ENCODE measurements around the gene DPP9. TPM values are rescaled to one million over a fixed set of nuclear protein-coding genes. Genes with fewer than 3 reads are reported as not detected.

Gene DPP9
- total RNA-seq, 3 donors from 2014 or later: 67.8 to 89.3 (median 74.0) TPM

- H3K36me3 ChIP-seq (ENCODE audit: low read depth): no peaks in the 10 kb centered on the region
- intact Hi-C loops (cut with DNase I, micrococcal nuclease): no loop called here
- peaks cover 14% of the 10 kb centered on the region for H3K4me1 ChIP-seq (ENCODE audit: low read depth)
- no peak for TF ChIP-seq CTCF (IDR thresholded peaks at IDR 0.05)
- no peak overlapping the region for H3K4me3 ChIP-seq
- ATAC-seq: no peak
- DNase-seq: no peak
- H3K9me3 ChIP-seq: no peaks in the 10 kb centered on the region
Measured at GRCh38 chr19:4763021-4763420, 39.4 kb upstream of the DPP9 start.

GRCh38 chr19:4760285-4760650 lies 36.6 kb upstream of the DPP9 start:
- intact Hi-C loops (cut with DNase I, micrococcal nuclease): no loop called here
- Histone ChIP-seq H3K9me3 (no peaks in the 10 kb centered on the region), H3K36me3 (ENCODE audit: low read depth) (no peaks in the 10 kb centered on the region), H3K4me1 (ENCODE audit: low read depth) (peaks cover 14% of the 10 kb centered on the region), H3K4me3 (no peak overlapping the region)
- ATAC-seq: no peak
- no peak for TF ChIP-seq CTCF (IDR thresholded peaks at IDR 0.05)
- DNase-seq: no peak

DNA sequence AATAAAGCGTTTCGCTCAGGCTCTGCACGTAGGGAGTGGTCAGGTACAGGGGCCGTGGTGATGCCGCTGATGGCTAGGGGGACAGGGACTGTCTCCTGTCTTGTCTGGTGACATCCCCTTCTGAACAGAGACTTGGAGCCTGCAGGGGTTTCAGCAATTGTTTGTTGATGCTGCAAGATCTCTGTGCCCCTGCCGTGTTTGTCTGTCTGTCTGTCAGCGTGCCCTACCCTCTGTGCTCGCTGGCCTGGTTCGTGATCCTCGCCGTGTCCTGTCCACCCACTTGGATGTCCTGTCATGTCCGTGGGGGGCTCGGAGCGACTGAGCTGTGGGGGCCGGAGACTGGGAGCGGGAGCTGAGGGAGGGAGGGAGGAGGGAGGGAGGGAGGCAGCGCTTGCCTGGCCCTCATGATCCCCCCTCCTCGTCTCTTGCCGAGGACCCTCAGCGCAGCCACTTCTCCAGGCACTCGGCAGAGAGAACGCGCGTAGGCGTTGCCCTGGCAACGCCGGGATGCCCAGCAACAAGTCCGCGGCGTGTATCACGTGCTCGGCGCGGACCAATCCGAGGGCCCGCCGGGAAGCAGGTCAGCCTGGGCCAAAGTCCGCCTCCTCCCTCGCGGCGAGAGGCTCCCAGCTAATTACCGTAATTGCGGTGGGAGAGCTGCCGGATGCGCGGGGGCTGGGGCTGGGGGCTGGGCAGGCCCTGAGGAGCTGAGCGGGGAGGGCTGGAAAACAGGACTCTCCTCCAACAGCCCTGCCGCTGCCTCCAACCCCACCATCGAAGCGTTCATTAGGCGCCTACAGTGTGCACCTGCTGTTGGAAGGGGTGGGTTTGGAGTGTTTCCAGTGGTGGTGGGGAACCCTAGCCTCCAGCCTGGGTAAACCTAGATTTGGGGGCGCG lies 36.0 kb upstream of the DPP9 start:
- Histone ChIP-seq H3K9me3 (no peaks in the 10 kb centered on the region), H3K36me3 (ENCODE audit: low read depth) (no peaks in the 10 kb centered on the region), H3K4me3 (no peak overlapping the region), H3K4me1 (ENCODE audit: low read depth) (peaks cover 14% of the 10 kb centered on the region)
- DNase-seq (peak; percentile 94), ATAC-seq (peak; percentile 99)
- TF ChIP-seq CTCF (IDR thresholded peaks at IDR 0.05): no peak
- intact Hi-C loops (cut with DNase I, micrococcal nuclease): no loop called here

- Histone ChIP-seq H3K4me3 (no peak overlapping the region), H3K9me3 (no peaks in the 10 kb centered on the region), H3K36me3 (ENCODE audit: low read depth) (no peaks in the 10 kb centered on the region), H3K4me1 (ENCODE audit: low read depth) (peaks cover 14% of the 10 kb centered on the region)
- ATAC-seq (no peak), DNase-seq (no peak)
- intact Hi-C loops (cut with DNase I, micrococcal nuclease): no loop called here
- TF ChIP-seq CTCF (IDR thresholded peaks at IDR 0.05): no peak
Measured at GRCh38 chr19:4758659-4759058, 35.0 kb upstream of the DPP9 start.

DNA sequence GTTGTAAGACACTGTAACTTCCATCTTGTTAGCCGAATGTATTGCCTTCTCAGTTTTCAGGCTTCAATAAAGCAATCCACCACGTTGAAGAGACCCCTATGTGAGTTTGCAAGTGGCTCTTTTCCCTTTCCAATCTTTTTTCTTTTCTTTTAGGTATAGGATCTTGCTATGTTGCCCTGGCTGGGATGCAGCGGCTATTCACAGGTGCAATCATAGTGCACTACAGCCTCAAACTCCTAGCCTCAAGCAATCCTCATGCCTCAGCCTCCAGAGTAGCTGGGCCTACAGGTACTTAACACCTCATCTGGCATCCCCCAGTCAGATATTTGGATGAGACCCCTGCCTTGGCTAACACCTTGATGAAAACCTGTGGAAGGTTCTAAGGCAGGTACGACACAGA lies 34.4 kb upstream of the DPP9 start:
- ATAC-seq (no peak), DNase-seq (no peak)
- H3K4me1 ChIP-seq (ENCODE audit: low read depth): peaks cover 14% of the 10 kb centered on the region
- H3K4me3 ChIP-seq: no peak overlapping the region
- no peak for TF ChIP-seq CTCF (IDR thresholded peaks at IDR 0.05)
- intact Hi-C loops (cut with DNase I, micrococcal nuclease): no loop called here
- H3K36me3 ChIP-seq (ENCODE audit: low read depth): no peaks in the 10 kb centered on the region
- no peaks in the 10 kb centered on the region for H3K9me3 ChIP-seq
